Ishikawa (cell line): ENCODE measurements around the gene ARHGAP22.

Experiments used
- CEBPB ChIP-seq: IDR thresholded peaks from 2 replicates; pipeline ENCODE4 v1.6.1; 2012
- CREB1 ChIP-seq: IDR thresholded peaks from 2 replicates; pipeline ENCODE4 v1.6.1; 2012; ENCODE audit warnings: low read depth
- EGR1 ChIP-seq: IDR thresholded peaks from 2 replicates; pipeline ENCODE4 v1.6.1; 2012
- EP300 ChIP-seq: IDR thresholded peaks from 2 replicates; pipeline ENCODE4 v1.6.1; 2012; ENCODE audit warnings: borderline replicate concordance
- FOXM1 ChIP-seq: IDR thresholded peaks from 2 replicates; pipeline ENCODE4 v1.6.1; 2012; ENCODE audit warnings: low read depth, borderline replicate concordance
- MAX ChIP-seq: IDR thresholded peaks from 2 replicates; pipeline ENCODE4 v1.6.1; 2012
- NFIC ChIP-seq: IDR thresholded peaks from 2 replicates; pipeline ENCODE4 v1.6.1; 2012
- RAD21 ChIP-seq: IDR thresholded peaks from 2 replicates; pipeline ENCODE4 v1.6.1; 2012; ENCODE audit warnings: low read depth
- REST ChIP-seq: IDR thresholded peaks from 2 replicates; pipeline ENCODE4 v1.6.1; 2012; ENCODE audit warnings: low read depth, mild to moderate bottlenecking
- TAF1 ChIP-seq: IDR thresholded peaks from 2 replicates; pipeline ENCODE4 v1.6.1; 2012; ENCODE audit warnings: low read depth, mild to moderate bottlenecking
- TCF12 ChIP-seq: IDR thresholded peaks from 2 replicates; pipeline ENCODE4 v1.6.1; 2012; ENCODE audit warnings: low read depth
- TEAD4 ChIP-seq: IDR thresholded peaks from 2 replicates; pipeline ENCODE4 v1.6.1; 2012
- YY1 ChIP-seq: IDR thresholded peaks from 2 replicates; pipeline ENCODE4 v1.6.1; 2012; ENCODE audit warnings: low read depth
- ZBTB7A ChIP-seq: IDR thresholded peaks from 2 replicates; pipeline ENCODE4 v1.6.1; 2012; ENCODE audit warnings: low read depth

GRCh38 chr10:48457949-48458661, 146.8 kb downstream of the ARHGAP22 start:
- TF ChIP-seq FOXM1 (no peak), CREB1 (no peak), EP300 (no peak), TAF1 (no peak), REST (no peak), NFIC (no peak), RAD21 (no peak), ZBTB7A (no peak), MAX (no peak), CEBPB (no peak), EGR1 (no peak), YY1 (no peak), TEAD4 (no peak), TCF12 (no peak)
